Esophagus squamous epithelium (tissue), 4 donors: ENCODE measurements around the gene IP6K2.
A peak's percentile ranks its signal among the peaks of the same experiment; 100 is the strongest.

Experiments used
- POLR2A ChIP-seq, 4 donors: fragments of 450-650 bp; IDR thresholded peaks; one replicate each; pipeline ENCODE4 v1.6.1; 2017; ENCODE audit warnings: antibody characterized with exemption in 4 of 4, mild to moderate bottlenecking in 4 of 4, moderate library complexity in 3 of 4
- TF ChIP-seq, protein P1 (sequence below), 6 experiments: fragments of 450-650 bp in 4 of 6; fragments of 200-600 bp in 2 of 6; sonication (generic) in 2 of 6; IDR thresholded peaks; one replicate each; pipeline ENCODE4 v1.5.1; 2016 to 2019; ENCODE audit warnings: antibody characterized with exemption in 6 of 6, mild to moderate bottlenecking in 4 of 6, moderate library complexity in 4 of 6

DNA sequence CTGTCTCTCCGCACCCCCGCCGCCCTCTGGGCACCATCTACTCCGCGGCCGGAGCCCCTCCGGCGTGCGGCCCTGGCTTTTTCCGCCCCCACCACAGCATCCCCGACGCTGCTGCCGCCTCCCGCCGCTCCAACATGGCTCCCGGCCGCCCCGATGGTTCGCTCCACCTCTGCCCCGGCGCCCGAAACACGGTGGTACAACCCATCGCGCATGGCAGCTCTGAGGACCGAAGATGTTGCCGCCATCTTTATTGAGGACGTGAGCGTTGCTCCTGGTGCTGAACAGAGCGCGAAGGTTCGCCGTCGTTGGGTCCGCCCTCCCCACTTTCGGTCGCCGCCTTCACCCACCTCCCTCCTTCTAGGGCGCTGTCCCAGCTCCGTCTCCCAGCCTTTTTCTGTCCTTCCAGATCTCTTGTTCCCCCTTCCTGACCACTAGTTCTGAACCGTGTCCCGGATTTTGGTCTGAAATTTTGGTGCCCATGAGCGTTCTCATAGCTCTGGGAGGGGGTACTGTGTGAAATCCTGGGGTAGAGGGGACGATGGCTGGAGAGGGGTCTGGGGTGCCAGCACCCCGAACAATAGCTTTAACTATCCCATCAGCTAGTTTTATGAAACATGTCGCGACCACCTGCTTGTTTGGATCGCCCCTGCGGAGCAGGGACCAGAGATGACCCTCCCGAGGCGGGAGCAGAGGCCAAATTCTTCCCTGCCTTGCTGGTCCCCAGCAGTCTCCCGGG is 54.1 kb downstream of the IP6K2 start, which contains the start of gene CELSR3:
- TF ChIP-seq, protein P1, sequence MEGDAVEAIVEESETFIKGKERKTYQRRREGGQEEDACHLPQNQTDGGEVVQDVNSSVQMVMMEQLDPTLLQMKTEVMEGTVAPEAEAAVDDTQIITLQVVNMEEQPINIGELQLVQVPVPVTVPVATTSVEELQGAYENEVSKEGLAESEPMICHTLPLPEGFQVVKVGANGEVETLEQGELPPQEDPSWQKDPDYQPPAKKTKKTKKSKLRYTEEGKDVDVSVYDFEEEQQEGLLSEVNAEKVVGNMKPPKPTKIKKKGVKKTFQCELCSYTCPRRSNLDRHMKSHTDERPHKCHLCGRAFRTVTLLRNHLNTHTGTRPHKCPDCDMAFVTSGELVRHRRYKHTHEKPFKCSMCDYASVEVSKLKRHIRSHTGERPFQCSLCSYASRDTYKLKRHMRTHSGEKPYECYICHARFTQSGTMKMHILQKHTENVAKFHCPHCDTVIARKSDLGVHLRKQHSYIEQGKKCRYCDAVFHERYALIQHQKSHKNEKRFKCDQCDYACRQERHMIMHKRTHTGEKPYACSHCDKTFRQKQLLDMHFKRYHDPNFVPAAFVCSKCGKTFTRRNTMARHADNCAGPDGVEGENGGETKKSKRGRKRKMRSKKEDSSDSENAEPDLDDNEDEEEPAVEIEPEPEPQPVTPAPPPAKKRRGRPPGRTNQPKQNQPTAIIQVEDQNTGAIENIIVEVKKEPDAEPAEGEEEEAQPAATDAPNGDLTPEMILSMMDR (IDR thresholded peaks at IDR 0.05): no peak
- peak in 1 of 4 donors; percentile 4 for TF ChIP-seq POLR2A (IDR thresholded peaks at IDR 0.05)
